IMR-90 (cell line): ENCODE results near the gene CDKAL1. TPM values are rescaled to one million over a fixed set of nuclear protein-coding genes. Genes with fewer than 3 reads are reported as not detected.

Experiments
- ATAC-seq: fragments of 200-7000 bp; cut with Tn5 transposase; 2 replicates; pipeline ENCODE4 v1.9.1; 2020; ENCODE audit warnings: low read depth, mild to moderate bottlenecking, moderate library complexity
- BruUV-seq: library from RNA; stranded (reverse); fragments of 400-500 nt; replicated peaks from 2 replicates; lab custom pipeline; 2021; lab: Mats Ljungman, UMichigan
- CTCF ChIA-PET: fragments of 300-600 bp; formaldehyde crosslinking; extraction: SDS; loops from one replicate; lab custom pipeline; 2021; ENCODE audit warnings: antibody characterized with exemption; lab: Yijun Ruan, JAX
- POLR2A ChIA-PET: fragments of 300-600 bp; sonication (Branson Sonifier 250); formaldehyde crosslinking; loops from one replicate; lab custom pipeline; 2022; ENCODE audit warnings: antibody characterized with exemption; ENCODE audit not compliant: unreplicated experiment; lab: Charles Lee
- DNase-seq: peaks from one replicate; pipeline ENCODE4 v3.0.0; 2013
- H2AFZ ChIP-seq: replicated peaks from 2 replicates; pipeline ENCODE3; 2013; ENCODE audit warnings: low read length, mild to moderate bottlenecking; ENCODE audit not compliant: poor library complexity
- H2AK5ac ChIP-seq: 2 replicates; pipeline ENCODE4 v1.6.1; 2013; ENCODE audit warnings: low read depth, low read length, inconsistent platforms
- H2AK9ac ChIP-seq: replicated peaks from 2 replicates; pipeline ENCODE3; 2013; ENCODE audit warnings: mild to moderate bottlenecking, low read depth, low read length, moderate library complexity; ENCODE audit not compliant: poor library complexity
- H2BK120ac ChIP-seq: 2 replicates; pipeline ENCODE4 v1.6.1; 2013; ENCODE audit warnings: low read depth, low read length, inconsistent platforms
- H2BK15ac ChIP-seq: 3 replicates; pipeline ENCODE4 v1.6.1; 2013; ENCODE audit warnings: low read depth, low read length, inconsistent platforms
- H2BK20ac ChIP-seq: 2 replicates; pipeline ENCODE4 v1.6.1; 2013; ENCODE audit warnings: low read depth, mild to moderate bottlenecking, inconsistent platforms, low read length, moderate library complexity
- H2BK5ac ChIP-seq: 2 replicates; pipeline ENCODE4 v1.6.1; 2013; ENCODE audit warnings: mild to moderate bottlenecking, low read depth, low read length, inconsistent platforms; ENCODE audit not compliant: poor library complexity, severe bottlenecking
- H3K14ac ChIP-seq: replicated peaks from 2 replicates; pipeline ENCODE4 v1.6.1; 2013; ENCODE audit warnings: low read depth, low read length, inconsistent platforms
- H3K18ac ChIP-seq: 2 replicates; pipeline ENCODE4 v1.6.1; 2013; ENCODE audit warnings: low read depth, low read length, control low read depth
- H3K23ac ChIP-seq: 2 replicates; pipeline ENCODE4 v1.6.1; 2013; ENCODE audit warnings: low read depth, low read length, inconsistent platforms
- H3K27ac ChIP-seq: 2 replicates; pipeline ENCODE4 v1.5.1; 2013; ENCODE audit warnings: mild to moderate bottlenecking, control low read depth, low read length; ENCODE audit not compliant: insufficient read depth
- H3K27me3 ChIP-seq: 2 replicates; pipeline ENCODE4 v1.6.1; 2013; ENCODE audit warnings: low read length; ENCODE audit not compliant: control insufficient read depth, insufficient read depth
- H3K36me3 ChIP-seq: 2 replicates; pipeline ENCODE4 v1.6.1; 2013; ENCODE audit warnings: low read length, mixed read lengths; ENCODE audit not compliant: control insufficient read depth, insufficient read depth
- H3K4ac ChIP-seq: 2 replicates; pipeline ENCODE4 v1.6.1; 2013; ENCODE audit warnings: low read depth, low read length, inconsistent platforms
- H3K4me1 ChIP-seq: 2 replicates; pipeline ENCODE4 v1.6.1; 2013; ENCODE audit warnings: low read length, mixed read lengths; ENCODE audit not compliant: control insufficient read depth, insufficient read depth
- H3K4me2 ChIP-seq: 2 replicates; pipeline ENCODE4 v1.6.1; 2013; ENCODE audit warnings: low read depth, mild to moderate bottlenecking, control low read depth, low read length, moderate library complexity
- H3K4me3 ChIP-seq: 2 replicates; pipeline ENCODE4 v1.5.1; 2013; ENCODE audit warnings: low read depth, mild to moderate bottlenecking, control low read depth, low read length, moderate library complexity; ENCODE audit not compliant: insufficient read depth
- H3K56ac ChIP-seq: 2 replicates; pipeline ENCODE4 v1.6.1; 2013; ENCODE audit warnings: low read length, inconsistent platforms; ENCODE audit not compliant: insufficient read depth; ENCODE audit errors: extremely low read depth
- H3K79me1 ChIP-seq, 2 experiments: 2 replicates each; pipeline ENCODE4 v1.6.1; 2013; ENCODE audit warnings: low read length in 2 of 2, inconsistent platforms in 1 of 2, low read depth in 1 of 2
- H3K9ac ChIP-seq: 2 replicates; pipeline ENCODE4 v1.6.1; 2013; ENCODE audit warnings: low read depth, low read length, control low read depth
- H3K9me1 ChIP-seq: 2 replicates; pipeline ENCODE4 v1.6.1; 2013; ENCODE audit warnings: low read length, inconsistent platforms; ENCODE audit not compliant: insufficient read depth
- H3K9me3 ChIP-seq: 2 replicates; pipeline ENCODE4 v1.6.1; 2013; ENCODE audit warnings: low read length; ENCODE audit not compliant: control insufficient read depth, insufficient read depth
- H4K20me1 ChIP-seq: 2 replicates; pipeline ENCODE4 v1.6.1; 2013; ENCODE audit warnings: low read length, inconsistent platforms; ENCODE audit not compliant: insufficient read depth
- H4K5ac ChIP-seq: 2 replicates; pipeline ENCODE4 v1.6.1; 2013; ENCODE audit warnings: mild to moderate bottlenecking, low read depth, low read length, control low read depth
- H4K8ac ChIP-seq, 2 experiments: 2 replicates each; pipeline ENCODE4 v1.6.1; 2013; ENCODE audit warnings: low read depth in 2 of 2, low read length in 2 of 2, control low read depth in 1 of 2, inconsistent platforms in 1 of 2
- H4K91ac ChIP-seq: 2 replicates; pipeline ENCODE4 v1.6.1; 2013; ENCODE audit warnings: low read depth, low read length, inconsistent platforms; ENCODE audit not compliant: insufficient read depth
- CEBPB ChIP-seq: IDR thresholded peaks from 2 replicates; pipeline ENCODE4 v1.6.1; 2012; ENCODE audit warnings: low read depth, low read length, improper control_type of control experiment
- CTCF ChIP-seq: conservative IDR thresholded peaks from 2 replicates; pipeline ENCODE4 v1.5.1; 2012; ENCODE audit warnings: mild to moderate bottlenecking, low read depth, low read length, improper control_type of control experiment
- FOS ChIP-seq: fragments of 150-350 bp; IDR thresholded peaks from 2 replicates; pipeline ENCODE4 v1.6.1; 2016; ENCODE audit warnings: low read depth, low read length
- MAFK ChIP-seq: IDR thresholded peaks from 2 replicates; pipeline ENCODE4 v1.6.1; 2012; ENCODE audit warnings: low read depth, low read length, improper control_type of control experiment
- NFE2L2 ChIP-seq: fragments of 150-350 bp; IDR thresholded peaks from 2 replicates; pipeline ENCODE4 v1.6.1; 2016; ENCODE audit warnings: low read depth, mild to moderate bottlenecking, low read length
- POLR2A ChIP-seq: IDR thresholded peaks from 2 replicates; pipeline ENCODE4 v1.6.1; 2012; ENCODE audit warnings: mild to moderate bottlenecking, low read depth, low read length
- RFX5 ChIP-seq: IDR thresholded peaks from 2 replicates; pipeline ENCODE4 v1.8.0; 2012; ENCODE audit warnings: low read depth, mild to moderate bottlenecking, low read length, moderate library complexity
- SMC3 ChIP-seq: fragments of 150-350 bp; IDR thresholded peaks from 2 replicates; pipeline ENCODE4 v1.6.1; 2016; ENCODE audit warnings: low read depth, mild to moderate bottlenecking, antibody characterized with exemption, low read length, moderate library complexity
- USF2 ChIP-seq: fragments of 150-350 bp; IDR thresholded peaks from 2 replicates; pipeline ENCODE4 v1.6.1; 2017; ENCODE audit warnings: mild to moderate bottlenecking, antibody characterized with exemption, low read length, low read depth
- WGBS, 2 experiments: methylation state at CpG; one replicate each; pipeline versions ENCODE4 v1.1.5 to v1.1.7; 2013; ENCODE audit warnings: missing lambda C conversion rate in 2 of 2; ENCODE audit not compliant: insufficient read length in 1 of 2; ENCODE audit errors: extremely low coverage in 2 of 2; 5-methylcytosine and 5-hydroxymethylcytosine counted together
- dilution Hi-C: fragments of 300-500 bp; cut with HindIII; formaldehyde crosslinking; loops from one replicate; pipeline ENCODE4 v1.14.3; 2018; ENCODE audit warnings: low sequenced_read_pairs; ENCODE audit not compliant: unreplicated experiment
- in situ Hi-C: fragments of 300-500 bp; cut with MboI; formaldehyde crosslinking; loops from 3 replicates; pipeline ENCODE4 v1.14.3; 2019; ENCODE audit warnings: low sequenced_read_pairs, inconsistent platforms, mixed read lengths
- intact Hi-C: fragments of 100-400 bp; cut with micrococcal nuclease; formaldehyde crosslinking; loops from 2 replicates; pipeline ENCODE4 v1.10.0; 2022
- polyA plus RNA-seq, 3 experiments: library from polyadenylated mRNA; depleted of rRNA; stranded (reverse); fragments of >200 nt; gene quantifications; 2 replicates each; pipeline ENCODE4 v1.2.3, GENCODE V29; 2012; ENCODE audit warnings: low replicate concordance in 1 of 3
- total RNA-seq: library from RNA; depleted of rRNA; stranded (reverse); fragments of >200 nt; gene quantifications from 2 replicates; pipeline ENCODE4 v1.2.3, GENCODE V29; 2012

Gene CDKAL1
- total and polyA plus RNA-seq, 2 of the 4 experiments (the other 2 are of a cell fraction): 3.7 to 13.1 TPM

- Histone ChIP-seq H4K91ac (no peak overlapping the region), H3K4me3 (no peak overlapping the region), H2BK20ac (no peak overlapping the region), H2BK5ac (no peak overlapping the region), H2BK15ac (no peak overlapping the region), H3K4ac (no peak overlapping the region), H3K27me3 (no peaks in the 10 kb centered on the region), H3K18ac (no peak overlapping the region), H4K8ac (no peak overlapping the region), H3K23ac (no peak overlapping the region), H3K9me3 (no peaks in the 10 kb centered on the region), H3K4me1 (no peaks in the 10 kb centered on the region), H3K56ac (no peak overlapping the region), H3K9me1 (no peaks in the 10 kb centered on the region; the same call in 1 of the 2 replicates), H3K79me1 (no peaks in the 10 kb centered on the region), H4K20me1 (no peaks in the 10 kb centered on the region), H2AFZ (no peak overlapping the region), H3K9ac (no peak overlapping the region), H2AK9ac (no peak overlapping the region), H2BK120ac (no peak overlapping the region), H2AK5ac (no peak overlapping the region), H3K36me3 (no peaks in the 10 kb centered on the region; the same call in 1 of the 2 replicates), H4K5ac (no peak overlapping the region), H3K4me2 (no peak overlapping the region), H3K27ac (no peak overlapping the region), H3K14ac (no peak overlapping the region)
- ChIA-PET CTCF (no interaction called here), POLR2A (no interaction called here)
- no TSS peak for BruUV-seq
- in situ Hi-C loops (no loop called here), dilution Hi-C loops (no loop called here), intact Hi-C loops (loop anchor here (5.0 kb wide), 1 partner anchor 93 kb away; no protein-coding TSS in a partner anchor)
- no CpG with 5 or more reads among the region's 2 CpGs for WGBS, 2 experiments
- no peak for TF ChIP-seq NFE2L2
- TF ChIP-seq POLR2A: no peak
- TF ChIP-seq SMC3: no peak
- TF ChIP-seq CEBPB: no peak
- no peak for TF ChIP-seq CTCF
- TF ChIP-seq FOS: no peak
- TF ChIP-seq RFX5: no peak
- no peak for TF ChIP-seq MAFK
- no peak for TF ChIP-seq USF2
- DNase-seq (no peak), ATAC-seq (no peak)
These were observed 550.4 kb downstream of the CDKAL1 start for GRCh38 chr6:21084656-21085055.
